Activated CD4-positive, alpha-beta T cell treated with anti-CD3 and anti-CD28 coated beads for 36 hours (primary cell): ENCODE results near the gene SORCS2. TPM values are rescaled to one million over a fixed set of nuclear protein-coding genes. Genes with fewer than 3 reads are reported as not detected.

Source experiments
- ATAC-seq: fragments of 200-7000 bp; cut with Tn5 transposase; one replicate; pipeline ENCODE4 v1.10.0; 2021; ENCODE audit warnings: mild to moderate bottlenecking, moderate library complexity
- CTCF ChIA-PET: fragments of 350-600 bp; sonication (Branson Sonifier 250); formaldehyde crosslinking; loops from one replicate; lab custom pipeline; 2021; ENCODE audit warnings: antibody characterized with exemption; lab: Charles Lee
- POLR2A ChIA-PET: fragments of 350-600 bp; sonication (Branson Sonifier 250); formaldehyde crosslinking; loops from one replicate; lab custom pipeline; 2021; ENCODE audit warnings: antibody characterized with exemption, inconsistent platforms; lab: Charles Lee
- DNase-seq: peaks from one replicate; pipeline ENCODE4 v3.0.0-alpha.2; 2020
- H3K27ac Mint-ChIP-seq: one replicate; pipeline ENCODE4 v1.8.0; 2021; ENCODE audit warnings: mixed read lengths
- H3K27me3 Mint-ChIP-seq: one replicate; pipeline ENCODE4 v1.8.0; 2021; ENCODE audit warnings: mixed read lengths
- H3K36me3 Mint-ChIP-seq: one replicate; pipeline ENCODE4 v1.8.0; 2021; ENCODE audit warnings: low read depth, mixed read lengths
- H3K4me1 Mint-ChIP-seq: one replicate; pipeline ENCODE4 v1.8.0; 2021; ENCODE audit warnings: mixed read lengths
- H3K4me3 Mint-ChIP-seq: one replicate; pipeline ENCODE4 v1.8.0; 2021; ENCODE audit warnings: mild to moderate bottlenecking, moderate library complexity, mixed read lengths
- H3K9me3 Mint-ChIP-seq: one replicate; pipeline ENCODE4 v1.8.0; 2021; ENCODE audit warnings: low read depth, mixed read lengths
- intact Hi-C, 2 experiments: fragments of 100-400 bp; cut with DNase I in 1 of 2; cut with micrococcal nuclease in 1 of 2; formaldehyde crosslinking; loops; one replicate each; pipeline versions ENCODE4 v1.14.2 to v1.15.1; 2022 to 2024; cut with DNase I, micrococcal nuclease
- total RNA-seq, 2 experiments: library from RNA; stranded (reverse); gene quantifications; one replicate each; pipeline ENCODE4 v1.2.3, GENCODE V29; 2021

Gene SORCS2
- total RNA-seq, 2 experiments from 2014 or later, result 0.04 TPM; not detected in 1

GRCh38 chr4:7512946-7513345 lies 320.6 kb downstream of the SORCS2 start:
- DNase-seq (no peak), ATAC-seq (no peak)
- POLR2A ChIA-PET, result no interaction called here
- Mint-ChIP-seq H3K9me3 (no peaks in the 10 kb centered on the region), H3K27me3 (peaks cover 11% of the 10 kb centered on the region), H3K27ac (no peak overlapping the region), H3K36me3 (no peaks in the 10 kb centered on the region), H3K4me1 (no peaks in the 10 kb centered on the region), H3K4me3 (no peak overlapping the region)
- CTCF ChIA-PET, result no interaction called here
- intact Hi-C loops, result no loop called here

GRCh38 chr4:7513671-7514070 lies 321.3 kb downstream of the SORCS2 start:
- ChIA-PET POLR2A (no interaction called here), CTCF (no interaction called here)
- intact Hi-C loops, result no loop called here
- Mint-ChIP-seq H3K27ac (no peak overlapping the region), H3K36me3 (no peaks in the 10 kb centered on the region), H3K9me3 (no peaks in the 10 kb centered on the region), H3K27me3 (peaks cover 11% of the 10 kb centered on the region), H3K4me3 (no peak overlapping the region), H3K4me1 (no peaks in the 10 kb centered on the region)
- ATAC-seq (no peak), DNase-seq (no peak)

- ATAC-seq (no peak), DNase-seq (no peak)
- intact Hi-C loops, result no loop called here
- H3K27me3 Mint-ChIP-seq, result peaks cover 9% of the 10 kb centered on the region
- POLR2A ChIA-PET, result no interaction called here
- no peak overlapping the region for H3K4me3 Mint-ChIP-seq
- no peak overlapping the region for H3K27ac Mint-ChIP-seq
- no peaks in the 10 kb centered on the region for H3K36me3 Mint-ChIP-seq
- CTCF ChIA-PET, result no interaction called here
- H3K9me3 Mint-ChIP-seq, result no peaks in the 10 kb centered on the region
- H3K4me1 Mint-ChIP-seq, result no peaks in the 10 kb centered on the region
Measured at GRCh38 chr4:7514281-7514680, 321.9 kb downstream of the SORCS2 start.

GRCh38 chr4:7514789-7515188 lies 322.5 kb downstream of the SORCS2 start:
- no peaks in the 10 kb centered on the region for H3K36me3 Mint-ChIP-seq
- no peak overlapping the region for H3K4me3 Mint-ChIP-seq
- no peak overlapping the region for H3K27ac Mint-ChIP-seq
- no peaks in the 10 kb centered on the region for H3K4me1 Mint-ChIP-seq
- intact Hi-C loops, result no loop called here
- ChIA-PET CTCF (no interaction called here), POLR2A (no interaction called here)
- H3K9me3 Mint-ChIP-seq, result no peaks in the 10 kb centered on the region
- DNase-seq, result no peak
- no peak for ATAC-seq
- peaks cover 10% of the 10 kb centered on the region for H3K27me3 Mint-ChIP-seq

- H3K27me3 Mint-ChIP-seq, result peaks cover 13% of the 10 kb centered on the region
Measured at GRCh38 chr4:7515390-7515902, 323.1 kb downstream of the SORCS2 start.

GRCh38 chr4:7516096-7516772 lies 323.9 kb downstream of the SORCS2 start:
- ChIA-PET CTCF (interaction anchor here (0.6 kb wide), 1 partner anchor 154 kb away, joined by 3 read pairs; no protein-coding TSS in a partner anchor), POLR2A (no interaction called here)
- intact Hi-C loops, result no loop called here
- Mint-ChIP-seq H3K4me1 (no peaks in the 10 kb centered on the region), H3K4me3 (no peak overlapping the region), H3K36me3 (no peaks in the 10 kb centered on the region), H3K27me3 (peaks cover 13% of the 10 kb centered on the region), H3K27ac (no peak overlapping the region), H3K9me3 (no peaks in the 10 kb centered on the region)
- no peak for DNase-seq
- no peak for ATAC-seq

More at GRCh38 chr4:7515390-7515902, 323.1 kb downstream of the SORCS2 start:
- ChIA-PET CTCF (no interaction called here), POLR2A (no interaction called here)
- Mint-ChIP-seq H3K27ac (no peak overlapping the region), H3K4me3 (no peak overlapping the region), H3K4me1 (no peaks in the 10 kb centered on the region), H3K9me3 (no peaks in the 10 kb centered on the region), H3K36me3 (no peaks in the 10 kb centered on the region)
- ATAC-seq (no peak), DNase-seq (no peak)
- intact Hi-C loops, result no loop called here

- no peak overlapping the region for H3K27ac Mint-ChIP-seq
- CTCF ChIA-PET, result interaction anchor here (0.6 kb wide), 1 partner anchor 154 kb away, joined by 3 read pairs; no protein-coding TSS in a partner anchor
- H3K9me3 Mint-ChIP-seq, result no peaks in the 10 kb centered on the region
- H3K4me3 Mint-ChIP-seq, result no peak overlapping the region
- H3K4me1 Mint-ChIP-seq, result no peaks in the 10 kb centered on the region
- ATAC-seq (no peak), DNase-seq (no peak)
- POLR2A ChIA-PET, result no interaction called here
- intact Hi-C loops, result no loop called here
- no peaks in the 10 kb centered on the region for H3K36me3 Mint-ChIP-seq
- peaks cover 13% of the 10 kb centered on the region for H3K27me3 Mint-ChIP-seq
Measured at GRCh38 chr4:7516773-7517144, 324.4 kb downstream of the SORCS2 start.

GRCh38 chr4:7518871-7519637 lies 326.7 kb downstream of the SORCS2 start:
- ChIA-PET CTCF (no interaction called here), POLR2A (no interaction called here)
- DNase-seq (no peak), ATAC-seq (no peak)
- Mint-ChIP-seq H3K4me3 (no peak overlapping the region), H3K36me3 (no peaks in the 10 kb centered on the region), H3K9me3 (no peaks in the 10 kb centered on the region), H3K27me3 (peaks cover 15% of the 10 kb centered on the region), H3K27ac (no peak overlapping the region), H3K4me1 (no peaks in the 10 kb centered on the region)
- intact Hi-C loops, result no loop called here

- ATAC-seq, result no peak
Measured at GRCh38 chr4:7519638-7520376, 327.5 kb downstream of the SORCS2 start.

GRCh38 chr4:7521666-7522065 lies 329.3 kb downstream of the SORCS2 start:
- no peaks in the 10 kb centered on the region for H3K36me3 Mint-ChIP-seq
- no peak overlapping the region for H3K27ac Mint-ChIP-seq
- DNase-seq, result no peak
- ATAC-seq, result no peak
- no peak overlapping the region for H3K4me3 Mint-ChIP-seq
- ChIA-PET CTCF (interaction anchor here (0.5 kb wide), 1 partner anchor 497 kb away, joined by 3 read pairs; no protein-coding TSS in a partner anchor), POLR2A (no interaction called here)
- intact Hi-C loops, result no loop called here
- peaks cover 30% of the 10 kb centered on the region for H3K27me3 Mint-ChIP-seq
- no peaks in the 10 kb centered on the region for H3K9me3 Mint-ChIP-seq
- no peaks in the 10 kb centered on the region for H3K4me1 Mint-ChIP-seq

More at GRCh38 chr4:7519638-7520376, 327.5 kb downstream of the SORCS2 start:
- intact Hi-C loops, result no loop called here
- CTCF ChIA-PET, result no interaction called here
- Mint-ChIP-seq H3K4me1 (no peaks in the 10 kb centered on the region), H3K4me3 (no peak overlapping the region), H3K27ac (no peak overlapping the region), H3K9me3 (no peaks in the 10 kb centered on the region), H3K36me3 (no peaks in the 10 kb centered on the region), H3K27me3 (peaks cover 20% of the 10 kb centered on the region)
- no peak for DNase-seq
- POLR2A ChIA-PET, result no interaction called here

GRCh38 chr4:7522452-7523220 lies 330.3 kb downstream of the SORCS2 start:
- Mint-ChIP-seq H3K27me3 (peaks cover 26% of the 10 kb centered on the region), H3K4me3 (no peak overlapping the region), H3K4me1 (no peaks in the 10 kb centered on the region), H3K27ac (no peak overlapping the region), H3K36me3 (no peaks in the 10 kb centered on the region), H3K9me3 (no peaks in the 10 kb centered on the region)
- DNase-seq (no peak), ATAC-seq (no peak)
- ChIA-PET CTCF (no interaction called here), POLR2A (no interaction called here)
- intact Hi-C loops, result no loop called here
